H1 (cell line): ENCODE measurements around the gene OR51B2. TPM values are rescaled to one million over a fixed set of nuclear protein-coding genes. Genes with fewer than 3 reads are reported as not detected.

ENCODE experiments used
- CTCF ChIA-PET: fragments of 300-600 bp; sonication (Branson Sonifier 250); formaldehyde crosslinking; loops from one replicate; lab custom pipeline; 2021; ENCODE audit not compliant: partially characterized antibody; lab: Charles Lee
- POLR2A ChIA-PET: fragments of 300-600 bp; sonication (Branson Sonifier 250); formaldehyde crosslinking; loops from one replicate; lab custom pipeline; 2021; ENCODE audit warnings: inconsistent platforms; ENCODE audit not compliant: partially characterized antibody; lab: Charles Lee
- DNase-seq, 2 experiments: peaks; one replicate each; pipeline versions ENCODE4 v3.0.0 to v3.0.0-alpha.2; 2010 to 2022; ENCODE audit warnings: low spot score in 2 of 2, low read depth in 1 of 2, mixed read lengths in 1 of 2
- FAIRE-seq: peaks from 2 replicates; lab custom pipeline; 2011; peaks lifted over from hg19 to GRCh38; lab: Jason Lieb, UNC
- H2AFZ ChIP-seq: 2 replicates; pipeline ENCODE4 v1.8.1; 2012; ENCODE audit warnings: low read length, inconsistent platforms
- H2AK5ac ChIP-seq: 2 replicates; pipeline ENCODE4 v1.6.1; 2013; ENCODE audit warnings: low read depth, low read length
- H2BK120ac ChIP-seq: replicated peaks from 2 replicates; pipeline ENCODE3; 2013; ENCODE audit warnings: low read depth, low read length, inconsistent platforms
- H2BK12ac ChIP-seq: 2 replicates; pipeline ENCODE4 v1.6.1; 2013; ENCODE audit warnings: low read depth, low read length
- H2BK15ac ChIP-seq: 2 replicates; pipeline ENCODE4 v1.6.1; 2013; ENCODE audit warnings: low read length
- H2BK20ac ChIP-seq: 2 replicates; pipeline ENCODE4 v1.6.1; 2013; ENCODE audit warnings: low read length
- H2BK5ac ChIP-seq: 2 replicates; pipeline ENCODE4 v1.6.1; 2013; ENCODE audit warnings: low read depth, low read length
- H3K14ac ChIP-seq: 2 replicates; pipeline ENCODE4 v1.6.1; 2013; ENCODE audit warnings: inconsistent platforms; ENCODE audit not compliant: insufficient read length
- H3K18ac ChIP-seq: 2 replicates; pipeline ENCODE4 v1.6.1; 2013; ENCODE audit warnings: low read length; ENCODE audit errors: extremely low read depth
- H3K23ac ChIP-seq: 2 replicates; pipeline ENCODE4 v1.6.1; 2013; ENCODE audit warnings: inconsistent platforms; ENCODE audit not compliant: insufficient read length
- H3K23me2 ChIP-seq: 2 replicates; pipeline ENCODE4 v1.6.1; 2013; ENCODE audit warnings: low read depth, low read length
- H3K27ac ChIP-seq: 2 replicates; pipeline ENCODE4 v1.6.1; 2011; ENCODE audit warnings: low read depth, low read length, inconsistent platforms
- H3K27me3 ChIP-seq, 4 experiments: replicated peaks in 1 of 4; 1 replicate in 1 of 4; 2 replicates in 3 of 4; pipeline versions ENCODE4 v1.6.1 to v1.8.1; 2011 to 2013; ENCODE audit warnings: low read length in 3 of 4, mild to moderate bottlenecking in 3 of 4, inconsistent platforms in 2 of 4, mixed read lengths in 2 of 4, moderate library complexity in 1 of 4; ENCODE audit not compliant: control insufficient read depth in 3 of 4, insufficient read depth in 3 of 4; ENCODE audit errors: extremely low read depth in 1 of 4
- H3K36me3 ChIP-seq, 4 experiments: 2 replicates each; pipeline versions ENCODE4 v1.6.1 to v1.8.1; 2011 to 2013; ENCODE audit warnings: mild to moderate bottlenecking in 4 of 4, low read length in 3 of 4, moderate library complexity in 2 of 4, control low read depth in 1 of 4, inconsistent platforms in 1 of 4; ENCODE audit not compliant: insufficient read depth in 4 of 4, control insufficient read depth in 2 of 4
- H3K4ac ChIP-seq: replicated peaks from 2 replicates; pipeline ENCODE3; 2013; ENCODE audit warnings: low read length, low read depth, mixed read lengths, inconsistent platforms; ENCODE audit not compliant: insufficient read length
- H3K4me1 ChIP-seq, 4 experiments: replicated peaks in 1 of 4; 1 replicate in 1 of 4; 2 replicates in 3 of 4; pipeline versions ENCODE4 v1.6.1 to v1.8.1; 2011 to 2013; ENCODE audit warnings: low read length in 3 of 4, inconsistent platforms in 2 of 4, mixed read lengths in 1 of 4; ENCODE audit not compliant: insufficient read depth in 4 of 4, control insufficient read depth in 3 of 4
- H3K4me2 ChIP-seq, 2 experiments: 2 replicates each; pipeline versions ENCODE4 v1.6.1 to v1.8.1; 2011 to 2013; ENCODE audit warnings: low read depth in 2 of 2, low read length in 2 of 2, control low read depth in 1 of 2, inconsistent platforms in 1 of 2, mild to moderate bottlenecking in 1 of 2; ENCODE audit not compliant: insufficient read depth in 1 of 2
- H3K4me3 ChIP-seq, 4 experiments: fragments of 200-600, 300-600 bp in 1 of 4; sonication (generic), shearing (Covaris generic), sonication (Bioruptor Twin) in 1 of 4; 2 replicates each; pipeline versions ENCODE4 v1.5.1 to v1.8.1; 2011 to 2016; ENCODE audit warnings: low read length in 4 of 4, low read depth in 3 of 4, control low read depth in 2 of 4, inconsistent platforms in 2 of 4, mild to moderate bottlenecking in 2 of 4, mixed read lengths in 1 of 4, moderate library complexity in 1 of 4; ENCODE audit not compliant: insufficient read depth in 2 of 4; ENCODE audit errors: extremely low read depth in 1 of 4
- H3K56ac ChIP-seq: replicated peaks from 2 replicates; pipeline ENCODE3; 2013; ENCODE audit warnings: low read depth, mild to moderate bottlenecking, mixed read lengths, low read length, inconsistent platforms; ENCODE audit not compliant: insufficient read length
- H3K79me1 ChIP-seq: 2 replicates; pipeline ENCODE4 v1.6.1; 2013; ENCODE audit warnings: low read depth, low read length, control low read depth
- H3K79me2 ChIP-seq, 2 experiments: 2 replicates each; pipeline versions ENCODE4 v1.6.1 to v1.8.1; 2012 to 2013; ENCODE audit warnings: low read length in 2 of 2, mild to moderate bottlenecking in 2 of 2, inconsistent platforms in 1 of 2; ENCODE audit not compliant: insufficient read depth in 2 of 2, control insufficient read depth in 1 of 2
- H3K9ac ChIP-seq, 4 experiments: replicated peaks in 1 of 4; 1 replicate in 1 of 4; 2 replicates in 3 of 4; pipeline versions ENCODE4 v1.6.1 to v1.8.1; 2011 to 2013; ENCODE audit warnings: low read depth in 3 of 4, low read length in 3 of 4, control low read depth in 2 of 4, mild to moderate bottlenecking in 2 of 4, moderate library complexity in 2 of 4, inconsistent platforms in 1 of 4; ENCODE audit errors: extremely low read depth in 1 of 4
- H3K9me3 ChIP-seq, 2 experiments: 2 replicates each; pipeline versions ENCODE4 v1.6.1 to v1.8.1; 2012 to 2013; ENCODE audit warnings: mild to moderate bottlenecking in 2 of 2, moderate library complexity in 2 of 2, control low read depth in 1 of 2, inconsistent platforms in 1 of 2, low read depth in 1 of 2, low read length in 1 of 2, mixed read lengths in 1 of 2; ENCODE audit not compliant: insufficient read depth in 2 of 2
- H4K20me1 ChIP-seq, 2 experiments: replicated peaks in 1 of 2; 2 replicates each; pipeline versions ENCODE3 to v1.8.1; 2011 to 2013; ENCODE audit warnings: inconsistent platforms in 2 of 2, low read length in 2 of 2, mild to moderate bottlenecking in 1 of 2; ENCODE audit not compliant: insufficient read depth in 2 of 2, control insufficient read depth in 1 of 2
- H4K5ac ChIP-seq: 2 replicates; pipeline ENCODE4 v1.6.1; 2013; ENCODE audit warnings: low read length, low read depth, mixed read lengths, inconsistent platforms; ENCODE audit not compliant: insufficient read length
- H4K8ac ChIP-seq: 2 replicates; pipeline ENCODE4 v1.8.0; 2013; ENCODE audit warnings: mild to moderate bottlenecking, moderate library complexity, low read length, inconsistent platforms; ENCODE audit not compliant: insufficient read depth; ENCODE audit errors: extremely low read depth
- H4K91ac ChIP-seq: replicated peaks from 2 replicates; pipeline ENCODE3; 2013; ENCODE audit warnings: low read length, mixed read lengths, inconsistent platforms; ENCODE audit not compliant: insufficient read length
- CBX8 ChIP-seq: fragments of 300-800, 300-1000 bp; sonication (generic); IDR thresholded peaks from 2 replicates; pipeline ENCODE4 v1.7.1; 2016; ENCODE audit warnings: low read depth, low read length, borderline replicate concordance
- CTBP2 ChIP-seq: IDR thresholded peaks from 2 replicates; pipeline ENCODE4 v1.7.0; 2011; ENCODE audit warnings: borderline replicate concordance, mild to moderate bottlenecking, moderate library complexity, mixed read lengths, low read length; ENCODE audit not compliant: insufficient read depth, insufficient read length
- EGR1 ChIP-seq: IDR thresholded peaks from 2 replicates; pipeline ENCODE4 v1.6.1; 2011; ENCODE audit warnings: low read depth, low read length, borderline replicate concordance
- HDAC6 ChIP-seq: IDR thresholded peaks from one replicate; pipeline ENCODE4 v1.7.1; 2012; ENCODE audit warnings: low read depth, mild to moderate bottlenecking, inconsistent platforms, low read length, moderate library complexity
- MAFK ChIP-seq: IDR thresholded peaks from 2 replicates; pipeline ENCODE4 v1.6.1; 2012; ENCODE audit warnings: low read depth, mild to moderate bottlenecking, improper control_type of control experiment, low read length
- MAX ChIP-seq: IDR thresholded peaks from 2 replicates; pipeline ENCODE4 v1.6.1; 2012; ENCODE audit warnings: inconsistent platforms
- POLR2A ChIP-seq, 2 experiments: IDR thresholded peaks; 1 replicate in 1 of 2; 2 replicates in 1 of 2; pipeline ENCODE4 v1.6.1; 2011; ENCODE audit warnings: low read depth in 2 of 2, low read length in 2 of 2, mild to moderate bottlenecking in 2 of 2; ENCODE audit errors: control extremely low read depth in 1 of 2
- POLR2AphosphoS5 ChIP-seq: IDR thresholded peaks from 2 replicates; pipeline ENCODE4 v1.6.1; 2011; ENCODE audit warnings: low read depth, low read length
- RAD21 ChIP-seq, 2 experiments: IDR thresholded peaks in 1 of 2; conservative IDR thresholded peaks in 1 of 2; 2 replicates each; pipeline ENCODE4 v1.6.1; 2011; ENCODE audit warnings: low read depth in 2 of 2, low read length in 2 of 2, improper control_type of control experiment in 1 of 2, inconsistent platforms in 1 of 2, mild to moderate bottlenecking in 1 of 2, moderate library complexity in 1 of 2
- RXRA ChIP-seq: IDR thresholded peaks from 2 replicates; pipeline ENCODE4 v1.6.1; 2011; ENCODE audit warnings: low read depth, mild to moderate bottlenecking, low read length, moderate library complexity; ENCODE audit not compliant: insufficient read depth
- SRF ChIP-seq: IDR thresholded peaks from 2 replicates; pipeline ENCODE4 v1.6.1; 2011; ENCODE audit warnings: mild to moderate bottlenecking, low read depth, low read length, moderate library complexity
- TBP ChIP-seq: IDR thresholded peaks from 2 replicates; pipeline ENCODE4 v1.6.1; 2011; ENCODE audit warnings: low read depth, low read length, improper control_type of control experiment
- ZNF274 ChIP-seq: IDR thresholded peaks from 2 replicates; pipeline ENCODE4 v1.7.0; 2012; ENCODE audit warnings: low read length, borderline replicate concordance; ENCODE audit errors: extremely low read depth
- WGBS, 2 experiments: shearing (Covaris generic) in 1 of 2; methylation state at CpG; one replicate each; pipeline versions ENCODE4 v1.1.6 to v1.1.7; 2013 to 2015; ENCODE audit warnings: low lambda C conversion rate in 2 of 2, mixed read lengths in 2 of 2, inconsistent platforms in 1 of 2, low coverage in 1 of 2, missing lambda C conversion rate in 1 of 2; ENCODE audit not compliant: insufficient replicate concordance in 2 of 2, insufficient coverage in 1 of 2, insufficient read length in 1 of 2; ENCODE audit errors: extremely low coverage in 1 of 2, missing lambda C conversion rate in 1 of 2; 5-methylcytosine and 5-hydroxymethylcytosine counted together
- polyA plus RNA-seq, 7 experiments: library from polyadenylated mRNA; depleted of rRNA in 3 of 7; stranded (reverse) in 5 of 7; unstranded in 2 of 7; fragments of >200 nt in 5 of 7; fragments of 200-250 nt in 2 of 7; gene quantifications; 1 replicate in 5 of 7; 2 replicates in 1 of 7; 4 replicates in 1 of 7; pipeline versions ENCODE4 v1.2.1 to v1.2.3, GENCODE V29; 2011 to 2013; ENCODE audit warnings: missing spikeins in 2 of 7, mixed read lengths in 2 of 7
- total RNA-seq: library from RNA; stranded (reverse); fragmentation: NEBNext Ultra II Directional; extraction: Animal tissue kit (Norgen Biotek cat#: 25700); gene quantifications from 2 replicates; pipeline ENCODE4 v1.2.1, GENCODE V29; 2021

OR51B2 gene
- total and polyA plus RNA-seq, 2 of the 8 experiments (the other 6 are each of a cell fraction or from before 2014, with no cell fraction given), result not detected

GRCh38 chr11:5285703-5286340 is 38.3 kb downstream of the OR51B2 start:
- Histone ChIP-seq H2BK5ac (no peak overlapping the region), H3K4me1 (no peaks in the 10 kb centered on the region), H3K56ac (no peak overlapping the region), H3K9me3 (no peaks in the 10 kb centered on the region), H3K79me2 (no peaks in the 10 kb centered on the region), H3K4ac (no peak overlapping the region), H2AFZ (no peak overlapping the region; the same call in 1 of the 2 replicates), H3K36me3 (no peaks in the 10 kb centered on the region), H3K4me2 (no peak overlapping the region), H3K79me1 (no peaks in the 10 kb centered on the region), H4K20me1 (no peaks in the 10 kb centered on the region), H3K27me3 (no peaks in the 10 kb centered on the region), H3K27ac (no peak overlapping the region), H3K23ac (no peak overlapping the region), H4K5ac (no peak overlapping the region), H3K18ac (no peak overlapping the region), H2AK5ac (no peak overlapping the region), H2BK12ac (no peak overlapping the region), H2BK120ac (no peak overlapping the region), H4K8ac (no peak overlapping the region), H2BK20ac (no peak overlapping the region), H3K9ac (no peak overlapping the region), H3K23me2 (no peaks in the 10 kb centered on the region), H2BK15ac (no peak overlapping the region), H3K14ac (no peak overlapping the region), H3K4me3 (no peak overlapping the region), H4K91ac (no peak overlapping the region)
- FAIRE-seq, result no peak
- CTCF ChIA-PET, result interaction anchor here (0.8 kb wide), 1 partner anchor 10 kb away, joined by 3 read pairs; no protein-coding TSS in a partner anchor
- POLR2A ChIA-PET, result no interaction called here
- TF ChIP-seq EGR1, result no peak
- TF ChIP-seq HDAC6, result no peak
- no peak for TF ChIP-seq POLR2AphosphoS5
- TF ChIP-seq RAD21 (IDR thresholded peaks at IDR 0.05 in 1 of 2, conservative IDR thresholded peaks at IDR 0.05 in 1 of 2; ENCODE audit: low read depth in 2 of 2, low read length in 2 of 2), result no peak
- TF ChIP-seq CTBP2, result no peak
- no peak for TF ChIP-seq RXRA
- no peak for TF ChIP-seq ZNF274
- no peak for TF ChIP-seq MAX
- no peak for TF ChIP-seq POLR2A (IDR thresholded peaks at IDR 0.05; ENCODE audit: control extremely low read depth in 1 of 2, low read depth in 2 of 2, low read length in 2 of 2)
- no peak for TF ChIP-seq MAFK
- no peak for TF ChIP-seq SRF
- no peak for TF ChIP-seq CBX8
- no peak for TF ChIP-seq TBP
- DNase-seq, result no peak
- WGBS, 2 experiments, result 88% methylated on average over 4 of the region's 4 CpGs; no CpG with 5 or more reads in 1 of the 2 experiments
